CD4-positive, alpha-beta T cell (primary cell): Measurements from ENCODE around the gene MAMDC4. TPM values are rescaled to one million over a fixed set of nuclear protein-coding genes. Genes with fewer than 3 reads are reported as not detected.
A peak's percentile ranks its signal among the peaks of the same experiment; 100 is the strongest.

Experiments
- ATAC-seq: fragments of 200-7000 bp; cut with Tn5 transposase; one replicate; pipeline ENCODE4 v1.10.0; 2022; ENCODE audit warnings: mild to moderate bottlenecking; ENCODE audit not compliant: poor library complexity
- CTCF ChIA-PET: fragments of 350-600 bp; sonication (Branson Sonifier 250); formaldehyde crosslinking; loops from one replicate; lab custom pipeline; 2021; ENCODE audit warnings: antibody characterized with exemption, inconsistent platforms; lab: Charles Lee
- POLR2A ChIA-PET: fragments of 350-600 bp; sonication (Branson Sonifier 250); formaldehyde crosslinking; loops from one replicate; lab custom pipeline; 2021; ENCODE audit warnings: antibody characterized with exemption, inconsistent platforms; lab: Charles Lee
- DNase-seq, 14 experiments: peaks; one replicate each; pipeline ENCODE4 v3.0.0-alpha.2; 2013 to 2020; ENCODE audit warnings: mixed read lengths in 2 of 14
- H3K27ac ChIP-seq, 2 donors: one replicate each; pipeline versions ENCODE4 v1.5.1 to v1.7.0; 2013; ENCODE audit warnings: low read length in 2 of 2, low read depth in 1 of 2, mild to moderate bottlenecking in 1 of 2
- H3K27me3 ChIP-seq, 2 experiments: 1 replicate in 1 of 2; 2 replicates in 1 of 2; pipeline versions ENCODE4 v1.6.1 to v1.7.0; 2013; ENCODE audit warnings: low read length in 2 of 2, control low read depth in 1 of 2, mild to moderate bottlenecking in 1 of 2, moderate library complexity in 1 of 2; ENCODE audit not compliant: insufficient read depth in 2 of 2, control insufficient read depth in 1 of 2
- H3K36me3 ChIP-seq: one replicate; pipeline ENCODE4 v1.6.1; 2013; ENCODE audit warnings: low read length, control low read depth; ENCODE audit not compliant: insufficient read depth
- H3K4me1 ChIP-seq: one replicate; pipeline ENCODE4 v1.6.1; 2013; ENCODE audit warnings: low read length, control low read depth; ENCODE audit not compliant: insufficient read depth
- H3K4me3 ChIP-seq: one replicate; pipeline ENCODE4 v1.5.1; 2013; ENCODE audit warnings: mild to moderate bottlenecking, low read length, moderate library complexity
- H3K9me3 ChIP-seq, 2 experiments: 1 replicate in 1 of 2; 2 replicates in 1 of 2; pipeline versions ENCODE4 v1.6.1 to v1.7.0; 2013; ENCODE audit warnings: low read length in 2 of 2, mild to moderate bottlenecking in 2 of 2, control low read depth in 1 of 2, moderate library complexity in 1 of 2; ENCODE audit not compliant: control insufficient read depth in 1 of 2, insufficient read depth in 1 of 2
- H3K27ac Mint-ChIP-seq: one replicate; pipeline ENCODE4 v1.8.0; 2020; ENCODE audit warnings: mixed read lengths
- H3K27me3 Mint-ChIP-seq: one replicate; pipeline ENCODE4 v1.8.0; 2021; ENCODE audit warnings: mixed read lengths
- H3K36me3 Mint-ChIP-seq: one replicate; pipeline ENCODE4 v1.8.0; 2021; ENCODE audit warnings: low read depth, mixed read lengths
- H3K4me1 Mint-ChIP-seq: one replicate; pipeline ENCODE4 v1.8.0; 2021; ENCODE audit warnings: low read depth, mixed read lengths
- H3K4me3 Mint-ChIP-seq: one replicate; pipeline ENCODE4 v1.8.0; 2020; ENCODE audit warnings: mild to moderate bottlenecking, mixed read lengths
- H3K9me3 Mint-ChIP-seq: one replicate; pipeline ENCODE4 v1.8.0; 2020; ENCODE audit warnings: mixed read lengths
- CTCF ChIP-seq: fragments of 200-600 bp; IDR thresholded peaks from one replicate; pipeline ENCODE4 v1.8.0; 2022; ENCODE audit warnings: antibody characterized with exemption, mild to moderate bottlenecking
- intact Hi-C, 2 experiments: fragments of 100-400 bp; cut with DNase I in 1 of 2; cut with micrococcal nuclease in 1 of 2; formaldehyde crosslinking; loops; one replicate each; pipeline versions ENCODE4 v1.15.1 to v1.9.0; 2023 to 2025; cut with DNase I, micrococcal nuclease
- total RNA-seq, 174 experiments: library from RNA in 2 of 174; stranded (reverse) in 2 of 174; gene quantifications; one replicate each; pipeline ENCODE4 v1.2.3 and lab custom pipeline; 2021 to 2026

Gene MAMDC4
- total RNA-seq, 2 experiments from 2014 or later, result 2.2 to 3.4 TPM

GRCh38 chr9:136902259-136902821, 50.2 kb downstream of the MAMDC4 start:
- H3K9me3 Mint-ChIP-seq, result no peaks in the 10 kb centered on the region
- ChIA-PET POLR2A (interaction anchor here (0.6 to 2.3 kb wide), 10 partner anchors 16 to 338 kb away, joined by 3 to 21 read pairs (median 4); partner anchors contain the start of genes AJM1, EDF1, PAXX and RABL6), CTCF (interaction anchor here (0.9 to 1.6 kb wide), 6 partner anchors 16 to 165 kb away, joined by 3 to 14 read pairs (median 6); partner anchors contain the start of genes AJM1, NPDC1, PAXX and TRAF2)
- Histone ChIP-seq H3K9me3 (no peaks in the 10 kb centered on the region), H3K27me3 (no peaks in the 10 kb centered on the region), H3K4me1 (peaks cover 44% of the 10 kb centered on the region), H3K36me3 (peaks cover 45% of the 10 kb centered on the region), H3K4me3 (peak overlapping the region; percentile 53), H3K27ac (peak overlapping the region; percentile 94 to 95)
- ATAC-seq (peak; percentile 85), DNase-seq (peak; percentile 45 to 95 (median 76))
- H3K27me3 Mint-ChIP-seq, result no peaks in the 10 kb centered on the region
- no peak for TF ChIP-seq CTCF
- H3K4me3 Mint-ChIP-seq, result peak overlapping the region; percentile 67
- intact Hi-C loops, result loop anchor here (1.0 to 10.0 kb wide), 3 partner anchors 16 to 98 kb away; partner anchors contain the start of genes TRAF2 (in 2 of the 2), EDF1 (in 1 of the 2) and RABL6 (in 1 of the 2)
- H3K4me1 Mint-ChIP-seq, result peaks cover 35% of the 10 kb centered on the region
- H3K36me3 Mint-ChIP-seq, result peaks cover 54% of the 10 kb centered on the region
- H3K27ac Mint-ChIP-seq, result peak overlapping the region; percentile 91

GRCh38 chr9:136903041-136903554, 51.0 kb downstream of the MAMDC4 start:
- no peak for TF ChIP-seq CTCF
- no peak overlapping the region for H3K4me3 Mint-ChIP-seq
- ChIA-PET POLR2A (interaction anchor here (0.9 to 2.3 kb wide), 7 partner anchors 16 to 337 kb away, joined by 3 to 21 read pairs (median 5); partner anchors contain the start of genes AJM1, EDF1, RABL6 and TRAF2), CTCF (interaction anchor here (0.9 to 2.7 kb wide), 5 partner anchors 17 to 143 kb away, joined by 5 to 14 read pairs (median 6); partner anchors contain the start of genes AJM1, NPDC1 and TRAF2)
- H3K4me1 ChIP-seq, result peaks cover 44% of the 10 kb centered on the region
- H3K9me3 ChIP-seq, result no peaks in the 10 kb centered on the region
- H3K27ac Mint-ChIP-seq, result peak overlapping the region; percentile 91
- no peaks in the 10 kb centered on the region for H3K27me3 Mint-ChIP-seq
- DNase-seq (peak in 3 of 14 experiments; percentile 35 to 68 (median 46)), ATAC-seq (no peak)
- intact Hi-C loops, result loop anchor here (2.0 to 10.0 kb wide), 2 partner anchors 16 to 98 kb away; partner anchors contain the start of genes TRAF2 (in 2 of the 2) and RABL6 (in 1 of the 2)
- H3K4me1 Mint-ChIP-seq, result peaks cover 35% of the 10 kb centered on the region
- H3K27ac ChIP-seq, result peak overlapping the region; percentile 94 to 95
- peaks cover 54% of the 10 kb centered on the region for H3K36me3 Mint-ChIP-seq
- H3K27me3 ChIP-seq, result no peaks in the 10 kb centered on the region
- H3K4me3 ChIP-seq, result peak overlapping the region; percentile 53
- peaks cover 52% of the 10 kb centered on the region for H3K36me3 ChIP-seq
- no peaks in the 10 kb centered on the region for H3K9me3 Mint-ChIP-seq

- Mint-ChIP-seq H3K27me3 (no peaks in the 10 kb centered on the region), H3K4me1 (peaks cover 30% of the 10 kb centered on the region), H3K4me3 (no peak overlapping the region), H3K27ac (no peak overlapping the region), H3K9me3 (no peaks in the 10 kb centered on the region), H3K36me3 (peaks cover 53% of the 10 kb centered on the region)
- Histone ChIP-seq H3K4me3 (no peak overlapping the region), H3K27me3 (no peaks in the 10 kb centered on the region), H3K4me1 (peaks cover 38% of the 10 kb centered on the region), H3K9me3 (no peaks in the 10 kb centered on the region), H3K27ac (no peak overlapping the region), H3K36me3 (peaks cover 46% of the 10 kb centered on the region)
- no peak for ATAC-seq
- intact Hi-C loops, result loop anchor here in 1 of 2 experiments (10.0 kb wide), 1 partner anchor 101 kb away; the partner anchor contains the start of gene RABL6
- CTCF ChIA-PET, result no interaction called here
- DNase-seq, result no peak
- TF ChIP-seq CTCF, result no peak
- POLR2A ChIA-PET, result no interaction called here
Measured at GRCh38 chr9:136906266-136906665, 54.1 kb downstream of the MAMDC4 start.
